CD4-positive, alpha-beta T cell treated with Interleukin-10 for 1 hour (primary cell): ENCODE results near the gene GGT1.
"Not testable (repeated sequence)": the region's sequence is repeated elsewhere in the genome, so short reads cannot be mapped to it uniquely, and the experiment has no call there.

ENCODE experiments used
- DNase-seq: peaks from one replicate; pipeline ENCODE4 v3.0.0-alpha.2; 2020

GGT1 gene

GRCh38 chr22:24599958-24600715, 2.9 kb upstream of the GGT1 start:
- not testable (repeated sequence) for DNase-seq

- DNase-seq: peak; percentile 16
Measured at GRCh38 chr22:24601217-24602104, 1.5 kb upstream of the GGT1 start.

GRCh38 chr22:24602105-24602749, 766 bp upstream of the GGT1 start:
- DNase-seq: not testable (repeated sequence)

GRCh38 chr22:24603770-24604629, 1.0 kb downstream of the GGT1 start:
- DNase-seq: peak; percentile 14

- DNase-seq: not testable (repeated sequence)
Measured at GRCh38 chr22:24606340-24606739, 3.3 kb downstream of the GGT1 start.

- peak; percentile 66 for DNase-seq
Measured at GRCh38 chr22:24607429-24607983, 4.5 kb downstream of the GGT1 start.

GRCh38 chr22:24608327-24608726, 5.3 kb downstream of the GGT1 start:
- not testable (repeated sequence) for DNase-seq

GRCh38 chr22:24609888-24610287, 6.9 kb downstream of the GGT1 start:
- not testable (repeated sequence) for DNase-seq

- not testable (repeated sequence) for DNase-seq
Measured at GRCh38 chr22:24614794-24615193, 11.8 kb downstream of the GGT1 start.

GRCh38 chr22:24621244-24621643, 18.3 kb downstream of the GGT1 start:
- not testable (repeated sequence) for DNase-seq

GRCh38 chr22:24622596-24622995, 19.6 kb downstream of the GGT1 start:
- not testable (repeated sequence) for DNase-seq

GRCh38 chr22:24627911-24628310, 24.9 kb downstream of the GGT1 start:
- not testable (repeated sequence) for DNase-seq

GRCh38 chr22:24629069-24629468, 26.1 kb downstream of the GGT1 start:
- DNase-seq: peak; percentile 25

- DNase-seq: not testable (repeated sequence)
Measured at GRCh38 chr22:24630812-24631427, 27.9 kb downstream of the GGT1 start.

- DNase-seq: not testable (repeated sequence)
Measured at GRCh38 chr22:24631430-24632122, 28.6 kb downstream of the GGT1 start.

- DNase-seq: not testable (repeated sequence)
Measured at GRCh38 chr22:24632642-24633041, 29.6 kb downstream of the GGT1 start.

- DNase-seq: not testable (repeated sequence)
Measured at GRCh38 chr22:24633231-24634023, 30.4 kb downstream of the GGT1 start.

- peak; percentile 16 for DNase-seq
Measured at GRCh38 chr22:24634776-24635389, 31.9 kb downstream of the GGT1 start.

- DNase-seq: not testable (repeated sequence)
Measured at GRCh38 chr22:24636513-24636912, 33.5 kb downstream of the GGT1 start.
